CD4-positive, alpha-beta T cell treated with Interleukin-17A for 1 hour (primary cell): ENCODE results near the gene VKORC1.

Experiments used
- DNase-seq: peaks from one replicate; pipeline ENCODE4 v3.0.0-alpha.2; 2020

Gene VKORC1

GRCh38 chr16:31061813-31062440, 32.7 kb downstream of the VKORC1 start:
- no peak for DNase-seq

- DNase-seq: no peak
Measured at GRCh38 chr16:31061126-31061812, 33.3 kb downstream of the VKORC1 start.

- no peak for DNase-seq
Measured at GRCh38 chr16:31055613-31056012, 39.0 kb downstream of the VKORC1 start.

- DNase-seq: no peak
Measured at GRCh38 chr16:31052114-31052513, 42.5 kb downstream of the VKORC1 start.

DNA sequence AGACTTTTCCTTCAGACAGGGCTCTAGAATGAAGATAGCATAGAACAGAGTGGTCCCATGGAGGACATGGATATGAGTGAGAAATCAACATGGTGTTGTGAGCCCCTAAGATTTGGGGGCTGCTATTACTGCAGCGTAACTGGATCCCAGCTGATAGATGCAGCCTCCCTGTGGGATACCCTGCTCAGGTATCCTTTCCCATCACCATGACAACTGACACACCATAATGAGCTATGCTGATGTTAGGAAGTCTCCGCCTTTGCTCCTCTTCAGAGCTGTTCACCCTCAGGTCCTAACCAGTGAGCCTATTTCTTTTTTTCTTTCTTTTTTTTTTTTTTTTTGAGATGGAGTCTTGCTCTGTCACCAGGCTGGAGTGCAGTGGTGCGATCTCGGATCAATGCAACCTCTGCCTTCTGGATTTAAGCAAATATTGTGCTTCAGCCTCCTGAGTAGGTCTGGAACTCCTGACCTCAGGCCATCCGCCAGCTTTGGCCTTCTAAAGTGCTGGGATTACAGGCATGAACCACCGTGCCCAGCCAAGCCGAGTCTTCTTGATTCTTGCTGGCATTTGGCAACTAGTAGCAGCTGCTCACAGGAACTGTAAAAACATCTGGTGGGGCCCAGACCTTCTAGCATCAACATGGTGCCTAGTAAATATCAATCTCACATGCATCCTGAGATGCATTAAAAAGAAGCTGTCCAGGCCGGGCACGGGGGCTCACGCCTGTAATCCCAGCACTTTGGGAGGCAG, 44.1 kb downstream of the VKORC1 start:
- DNase-seq: no peak

- DNase-seq: no peak
Measured at GRCh38 chr16:31043898-31044481, 50.6 kb downstream of the VKORC1 start.

- no peak for DNase-seq
Measured at GRCh38 chr16:31043352-31043751, 51.2 kb downstream of the VKORC1 start.

GRCh38 chr16:31042866-31043265, 51.7 kb downstream of the VKORC1 start:
- no peak for DNase-seq
